ENCODE measurements around the gene LSM10.

GRCh38 chr1:36442337-36442736, 44.6 kb upstream of the LSM10 start:
- TF ChIP-seq CTCF (IDR thresholded peaks at IDR 0.05) = no peak
- no peak for TF ChIP-seq SP1 (CRISPR knock-in tag; conservative IDR thresholded peaks at IDR 0.05)
- TF ChIP-seq ZNF416 (CRISPR knock-in tag; IDR thresholded peaks at IDR 0.05) = no peak
- TF ChIP-seq E2F1 (CRISPR knock-in tag; IDR thresholded peaks at IDR 0.05) = no peak
- TF ChIP-seq, protein P1, sequence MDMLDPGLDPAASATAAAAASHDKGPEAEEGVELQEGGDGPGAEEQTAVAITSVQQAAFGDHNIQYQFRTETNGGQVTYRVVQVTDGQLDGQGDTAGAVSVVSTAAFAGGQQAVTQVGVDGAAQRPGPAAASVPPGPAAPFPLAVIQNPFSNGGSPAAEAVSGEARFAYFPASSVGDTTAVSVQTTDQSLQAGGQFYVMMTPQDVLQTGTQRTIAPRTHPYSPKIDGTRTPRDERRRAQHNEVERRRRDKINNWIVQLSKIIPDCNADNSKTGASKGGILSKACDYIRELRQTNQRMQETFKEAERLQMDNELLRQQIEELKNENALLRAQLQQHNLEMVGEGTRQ (CRISPR knock-in tag; IDR thresholded peaks at IDR 0.05) = no peak
- TF ChIP-seq ESRRA (CRISPR knock-in tag; IDR thresholded peaks at IDR 0.05; ENCODE audit: borderline replicate concordance) = no peak
- no peak for TF ChIP-seq ZNF263 (CRISPR knock-in tag; IDR thresholded peaks at IDR 0.05; ENCODE audit: low read depth)
- TF ChIP-seq ETV6 (CRISPR knock-in tag; IDR thresholded peaks at IDR 0.05) = no peak
- no peak for TF ChIP-seq FOXJ3 (CRISPR knock-in tag; IDR thresholded peaks at IDR 0.05; ENCODE audit: borderline replicate concordance)
- TF ChIP-seq ZNF121 (CRISPR knock-in tag; IDR thresholded peaks at IDR 0.05) = no peak
